ENCODE measurements around the gene KAT6B.
A peak's percentile ranks its signal among the peaks of the same experiment; 100 is the strongest.
"Not testable (repeated sequence)": the region's sequence is repeated elsewhere in the genome, so short reads cannot be mapped to it uniquely, and the experiment has no call there.

Gene KAT6B

GRCh38 chr10:75050149-75050919, 223.9 kb downstream of the KAT6B start:
- H3K9me3 Mint-ChIP-seq = no peaks in the 10 kb centered on the region
- no peaks in the 10 kb centered on the region for H3K4me1 Mint-ChIP-seq (ENCODE audit: low read depth)
- no peak overlapping the region for H3K4me3 Mint-ChIP-seq
- no peak overlapping the region for H3K27ac Mint-ChIP-seq
- H3K27me3 Mint-ChIP-seq = no peaks in the 10 kb centered on the region
- no peaks in the 10 kb centered on the region for H3K36me3 Mint-ChIP-seq (ENCODE audit: low read depth)
- intact Hi-C loops (cut with micrococcal nuclease) = no loop called here

GRCh38 chr10:75051308-75051707, 224.9 kb downstream of the KAT6B start:
- Mint-ChIP-seq H3K9me3 (no peaks in the 10 kb centered on the region), H3K4me1 (ENCODE audit: low read depth) (no peaks in the 10 kb centered on the region), H3K4me3 (no peak overlapping the region), H3K27ac (no peak overlapping the region), H3K27me3 (no peaks in the 10 kb centered on the region), H3K36me3 (ENCODE audit: low read depth) (no peaks in the 10 kb centered on the region)
- intact Hi-C loops (cut with micrococcal nuclease) = no loop called here

GRCh38 chr10:75055896-75056406, 229.6 kb downstream of the KAT6B start:
- H3K27ac Mint-ChIP-seq; H3K27me3 Mint-ChIP-seq; H3K9me3 Mint-ChIP-seq; H3K4me3 Mint-ChIP-seq; H3K4me1 Mint-ChIP-seq (ENCODE audit: low read depth); intact Hi-C loops (cut with micrococcal nuclease); H3K36me3 Mint-ChIP-seq (ENCODE audit: low read depth): not testable (repeated sequence)

GRCh38 chr10:75057680-75058079, 231.3 kb downstream of the KAT6B start:
- Mint-ChIP-seq H3K27me3 (no peaks in the 10 kb centered on the region), H3K4me3 (no peak overlapping the region), H3K4me1 (ENCODE audit: low read depth) (peaks cover 13% of the 10 kb centered on the region), H3K36me3 (ENCODE audit: low read depth) (no peaks in the 10 kb centered on the region), H3K9me3 (no peaks in the 10 kb centered on the region), H3K27ac (no peak overlapping the region)
- intact Hi-C loops (cut with micrococcal nuclease) = no loop called here

- Mint-ChIP-seq H3K27ac (no peak overlapping the region), H3K4me1 (ENCODE audit: low read depth) (peaks cover 16% of the 10 kb centered on the region), H3K9me3 (no peaks in the 10 kb centered on the region), H3K27me3 (no peaks in the 10 kb centered on the region), H3K4me3 (no peak overlapping the region), H3K36me3 (ENCODE audit: low read depth) (no peaks in the 10 kb centered on the region)
- intact Hi-C loops (cut with micrococcal nuclease) = no loop called here
Measured at GRCh38 chr10:75058161-75058560, 231.8 kb downstream of the KAT6B start.

GRCh38 chr10:75061709-75062505, 235.5 kb downstream of the KAT6B start:
- H3K4me1 Mint-ChIP-seq (ENCODE audit: low read depth) = peaks cover 23% of the 10 kb centered on the region
- H3K4me3 Mint-ChIP-seq = no peak overlapping the region
- intact Hi-C loops (cut with micrococcal nuclease) = no loop called here
- H3K9me3 Mint-ChIP-seq = no peaks in the 10 kb centered on the region
- no peaks in the 10 kb centered on the region for H3K36me3 Mint-ChIP-seq (ENCODE audit: low read depth)
- no peaks in the 10 kb centered on the region for H3K27me3 Mint-ChIP-seq
- no peak overlapping the region for H3K27ac Mint-ChIP-seq

- intact Hi-C loops (cut with micrococcal nuclease) = no loop called here
- Mint-ChIP-seq H3K36me3 (ENCODE audit: low read depth) (no peaks in the 10 kb centered on the region), H3K4me1 (ENCODE audit: low read depth) (peaks cover 23% of the 10 kb centered on the region), H3K27ac (no peak overlapping the region), H3K27me3 (no peaks in the 10 kb centered on the region), H3K4me3 (no peak overlapping the region), H3K9me3 (no peaks in the 10 kb centered on the region)
Measured at GRCh38 chr10:75062506-75063299, 236.3 kb downstream of the KAT6B start.

- Mint-ChIP-seq H3K27me3 (no peaks in the 10 kb centered on the region), H3K4me1 (ENCODE audit: low read depth) (peaks cover 23% of the 10 kb centered on the region), H3K27ac (no peak overlapping the region), H3K36me3 (ENCODE audit: low read depth) (no peaks in the 10 kb centered on the region), H3K4me3 (no peak overlapping the region), H3K9me3 (no peaks in the 10 kb centered on the region)
- intact Hi-C loops (cut with micrococcal nuclease) = no loop called here
Measured at GRCh38 chr10:75063461-75064230, 237.2 kb downstream of the KAT6B start.

GRCh38 chr10:75065076-75065475, 238.7 kb downstream of the KAT6B start:
- Mint-ChIP-seq H3K9me3 (no peaks in the 10 kb centered on the region), H3K4me3 (no peak overlapping the region), H3K36me3 (ENCODE audit: low read depth) (no peaks in the 10 kb centered on the region), H3K27me3 (no peaks in the 10 kb centered on the region), H3K27ac (no peak overlapping the region), H3K4me1 (ENCODE audit: low read depth) (peaks cover 29% of the 10 kb centered on the region)
- intact Hi-C loops (cut with micrococcal nuclease) = no loop called here

GRCh38 chr10:75066271-75066670, 239.9 kb downstream of the KAT6B start:
- no peaks in the 10 kb centered on the region for H3K9me3 Mint-ChIP-seq
- H3K4me3 Mint-ChIP-seq = no peak overlapping the region
- peaks cover 40% of the 10 kb centered on the region for H3K4me1 Mint-ChIP-seq (ENCODE audit: low read depth)
- intact Hi-C loops (cut with micrococcal nuclease) = no loop called here
- no peaks in the 10 kb centered on the region for H3K27me3 Mint-ChIP-seq
- no peaks in the 10 kb centered on the region for H3K36me3 Mint-ChIP-seq (ENCODE audit: low read depth)
- H3K27ac Mint-ChIP-seq = no peak overlapping the region

GRCh38 chr10:75067272-75067671, 240.9 kb downstream of the KAT6B start:
- no peaks in the 10 kb centered on the region for H3K27me3 Mint-ChIP-seq
- H3K4me1 Mint-ChIP-seq (ENCODE audit: low read depth) = peaks cover 30% of the 10 kb centered on the region
- intact Hi-C loops (cut with micrococcal nuclease) = no loop called here
- no peaks in the 10 kb centered on the region for H3K9me3 Mint-ChIP-seq
- no peak overlapping the region for H3K27ac Mint-ChIP-seq
- H3K4me3 Mint-ChIP-seq = no peak overlapping the region
- H3K36me3 Mint-ChIP-seq (ENCODE audit: low read depth) = no peaks in the 10 kb centered on the region

GRCh38 chr10:75068523-75068922, 242.1 kb downstream of the KAT6B start:
- peaks cover 24% of the 10 kb centered on the region for H3K4me1 Mint-ChIP-seq (ENCODE audit: low read depth)
- no peak overlapping the region for H3K27ac Mint-ChIP-seq
- H3K27me3 Mint-ChIP-seq = no peaks in the 10 kb centered on the region
- no peaks in the 10 kb centered on the region for H3K36me3 Mint-ChIP-seq (ENCODE audit: low read depth)
- no peaks in the 10 kb centered on the region for H3K9me3 Mint-ChIP-seq
- intact Hi-C loops (cut with micrococcal nuclease) = no loop called here
- H3K4me3 Mint-ChIP-seq = no peak overlapping the region

GRCh38 chr10:75070476-75070875, 244.1 kb downstream of the KAT6B start:
- no peaks in the 10 kb centered on the region for H3K36me3 Mint-ChIP-seq (ENCODE audit: low read depth)
- no peaks in the 10 kb centered on the region for H3K27me3 Mint-ChIP-seq
- H3K9me3 Mint-ChIP-seq = no peaks in the 10 kb centered on the region
- H3K4me3 Mint-ChIP-seq = no peak overlapping the region
- H3K4me1 Mint-ChIP-seq (ENCODE audit: low read depth) = peaks cover 24% of the 10 kb centered on the region
- H3K27ac Mint-ChIP-seq = peak overlapping the region; percentile 36
- intact Hi-C loops (cut with micrococcal nuclease) = no loop called here
